Measurements from ENCODE around the gene RAP1GAP2.

DNA sequence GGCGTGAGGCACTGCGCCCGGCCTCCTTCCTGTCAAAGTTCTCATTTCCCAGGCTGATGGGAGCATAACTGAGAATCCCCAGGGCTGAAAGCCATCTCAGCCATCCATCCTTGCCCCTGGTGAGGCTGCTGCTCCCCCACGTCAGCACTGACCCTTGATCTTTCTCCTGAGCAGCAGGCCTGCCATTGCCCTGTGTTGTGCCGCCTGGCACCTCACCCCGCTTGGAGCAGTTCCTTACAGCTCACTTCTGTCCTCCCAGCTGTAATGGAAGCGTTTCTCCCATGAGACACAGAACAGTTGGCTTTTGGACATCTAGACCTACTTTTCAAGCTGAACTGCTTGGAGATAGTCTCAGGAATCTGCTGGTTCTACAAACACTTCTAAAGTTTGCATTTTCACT, 215.7 kb downstream of the RAP1GAP2 start:
- no peak for TF ChIP-seq EZH2 (IDR thresholded peaks at IDR 0.05; ENCODE audit: borderline replicate concordance, low read depth, low read length, severe bottlenecking)
- TF ChIP-seq CTCF (IDR thresholded peaks at IDR 0.05; ENCODE audit: borderline replicate concordance, extremely low read depth, low read length, poor library complexity, severe bottlenecking): no peak

All from DND-41 (cell line).